ENCODE data around the gene FGF12. TPM values are rescaled to one million over a fixed set of nuclear protein-coding genes. Genes with fewer than 3 reads are reported as not detected.

Gene FGF12
- total RNA-seq, 2 donors from 2014 or later = 245 to 291 TPM

DNA sequence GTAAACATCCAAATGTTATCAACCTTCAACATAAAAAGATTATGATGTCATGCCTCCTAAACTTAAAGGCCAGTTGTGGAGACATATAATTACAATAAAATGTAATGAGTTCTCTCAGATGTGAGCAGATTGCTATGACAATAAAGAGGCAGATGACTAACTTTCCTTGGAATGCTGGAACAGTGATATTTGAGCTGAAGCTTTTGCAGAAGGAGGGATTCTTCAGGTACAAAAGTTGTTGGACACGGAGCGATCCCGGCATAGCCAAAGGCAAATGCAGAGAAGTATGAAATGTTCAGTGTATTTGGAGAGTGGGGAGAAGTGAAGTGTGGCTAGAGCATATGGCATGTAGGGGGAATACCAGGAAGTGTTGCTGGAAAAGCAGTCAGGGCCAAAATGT lies 520.1 kb downstream of the FGF12 start:
- ATAC-seq = no peak
- no peak for DNase-seq
- intact Hi-C loops (cut with DNase I) = no loop called here

DNA sequence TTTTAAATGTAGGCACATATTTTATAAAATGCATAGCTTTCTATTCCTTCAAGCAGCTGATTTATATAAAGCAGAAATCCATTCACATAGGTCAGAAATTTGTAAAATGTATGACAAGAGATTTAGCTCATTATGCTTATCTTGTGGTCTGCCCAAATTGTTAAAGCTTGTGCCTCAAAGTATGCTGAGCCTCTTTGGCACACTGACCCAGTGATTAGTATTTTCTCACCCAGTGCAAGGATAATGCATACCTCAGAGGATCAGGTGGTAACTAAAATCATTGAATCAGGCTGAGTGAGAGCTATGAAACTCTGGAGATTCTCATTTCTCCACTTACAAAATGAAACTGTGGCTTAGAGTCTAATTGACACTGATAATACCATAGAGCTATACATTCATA lies 533.3 kb downstream of the FGF12 start:
- ATAC-seq = no peak
- intact Hi-C loops (cut with DNase I) = no loop called here
- DNase-seq = no peak

DNA sequence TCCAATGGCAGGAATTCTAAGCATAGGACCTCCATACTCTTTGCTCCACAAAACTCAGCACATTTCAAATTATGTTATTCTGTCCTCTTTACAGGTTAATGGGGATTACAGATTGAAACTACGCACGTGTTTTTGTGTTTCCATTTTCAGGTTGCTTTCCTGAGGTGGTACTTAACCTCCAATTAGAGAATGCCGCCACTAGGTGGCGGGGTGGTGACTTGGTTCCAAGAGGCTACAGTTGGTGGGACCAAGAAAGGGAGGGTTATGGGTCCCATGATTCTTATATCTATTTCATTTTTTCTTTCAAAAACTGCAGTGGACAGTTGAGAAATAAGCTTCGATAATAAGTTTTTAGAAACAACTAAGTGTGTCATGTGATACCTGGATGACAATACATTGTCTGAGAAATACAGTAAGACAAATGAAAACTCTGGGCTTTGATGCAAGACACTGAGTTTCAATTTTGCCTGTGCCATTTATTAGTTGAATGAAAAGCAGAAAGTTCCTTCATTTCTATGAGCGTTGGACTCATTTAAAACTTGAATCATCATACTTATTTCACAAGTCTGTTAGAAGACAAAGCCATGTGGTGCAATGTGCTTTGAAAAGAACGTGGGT lies 539.0 kb downstream of the FGF12 start:
- intact Hi-C loops (cut with DNase I) = loop anchor here in 1 of 2 donors (5.0 kb wide), 1 partner anchor 244 kb away; no protein-coding TSS in a partner anchor
- ATAC-seq (peak; percentile 59), DNase-seq (peak; percentile 60)

- intact Hi-C loops (cut with DNase I) = loop anchor here in 1 of 2 donors (5.0 kb wide), 1 partner anchor 245 kb away; no protein-coding TSS in a partner anchor
- no peak for ATAC-seq
- no peak for DNase-seq
Measured at GRCh38 chr3:192187485-192188051, 539.8 kb downstream of the FGF12 start.

- DNase-seq = no peak
- no peak for ATAC-seq
- intact Hi-C loops (cut with DNase I) = loop anchor here in 1 of 2 donors (5.0 kb wide), 1 partner anchor 246 kb away; no protein-coding TSS in a partner anchor
Measured at GRCh38 chr3:192186498-192186897, 540.8 kb downstream of the FGF12 start.

DNA sequence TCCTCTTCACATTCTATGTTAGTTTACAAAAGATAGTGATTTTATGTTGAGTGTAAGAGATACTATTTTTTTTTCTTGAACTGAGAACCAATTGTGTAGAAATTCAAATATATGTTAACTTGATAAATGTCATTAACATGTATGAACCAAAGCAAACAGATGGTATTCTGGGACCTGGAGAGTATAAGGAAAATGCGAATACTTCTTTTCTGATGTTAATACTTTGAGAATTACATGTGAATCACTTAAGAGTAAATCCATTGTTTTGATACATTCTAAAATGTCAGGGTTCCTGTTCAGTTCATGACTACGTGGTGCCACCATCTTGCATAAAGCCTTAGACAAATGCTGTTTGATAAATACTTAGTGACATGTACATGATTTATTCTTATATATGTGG lies 541.3 kb downstream of the FGF12 start:
- no peak for ATAC-seq
- intact Hi-C loops (cut with DNase I) = loop anchor here in 1 of 2 donors (5.0 kb wide), 1 partner anchor 246 kb away; no protein-coding TSS in a partner anchor
- DNase-seq = no peak

DNA sequence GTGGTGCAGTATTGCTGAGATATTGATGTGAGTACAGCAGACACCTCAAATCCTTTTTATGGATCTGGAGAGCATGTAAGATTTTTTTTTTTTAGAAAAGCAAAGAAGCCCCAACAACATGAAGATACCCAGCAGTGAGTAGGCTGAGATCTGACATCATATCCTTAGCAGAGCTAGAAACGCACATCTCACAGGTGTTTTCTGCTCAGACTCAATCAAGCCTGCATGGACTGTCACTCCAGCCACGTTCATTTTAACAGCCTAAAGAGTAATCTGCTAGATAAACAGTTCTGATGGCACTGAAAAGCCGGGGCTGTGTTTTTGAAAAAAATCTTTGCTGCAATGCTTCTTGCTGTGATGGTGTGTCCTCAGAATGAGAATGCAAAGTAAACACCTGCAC lies 544.2 kb downstream of the FGF12 start:
- intact Hi-C loops (cut with DNase I) = no loop called here
- ATAC-seq (no peak), DNase-seq (no peak)

GRCh38 chr3:192181151-192181550 lies 546.2 kb downstream of the FGF12 start:
- intact Hi-C loops (cut with DNase I) = no loop called here
- DNase-seq (no peak), ATAC-seq (no peak)

DNA sequence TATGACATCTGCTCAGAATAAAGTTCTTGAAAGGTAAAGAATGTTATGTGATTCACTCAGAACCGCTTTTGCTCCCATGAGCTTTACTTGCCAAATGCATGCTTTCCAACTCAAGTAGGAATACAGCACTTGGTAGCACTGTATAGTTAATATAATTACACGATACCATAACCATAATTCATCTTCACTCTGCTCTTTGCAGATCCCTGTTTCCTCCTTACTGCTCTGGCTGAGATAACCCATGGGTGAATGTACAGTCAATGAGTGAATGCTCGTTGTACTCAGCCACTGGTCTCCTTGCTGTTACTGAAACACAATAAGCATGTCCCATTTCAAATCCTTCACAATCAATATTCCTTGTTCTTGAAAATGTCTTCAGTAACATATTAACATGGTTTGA lies 550.0 kb downstream of the FGF12 start:
- intact Hi-C loops (cut with DNase I) = no loop called here
- ATAC-seq (no peak), DNase-seq (no peak)

DNA sequence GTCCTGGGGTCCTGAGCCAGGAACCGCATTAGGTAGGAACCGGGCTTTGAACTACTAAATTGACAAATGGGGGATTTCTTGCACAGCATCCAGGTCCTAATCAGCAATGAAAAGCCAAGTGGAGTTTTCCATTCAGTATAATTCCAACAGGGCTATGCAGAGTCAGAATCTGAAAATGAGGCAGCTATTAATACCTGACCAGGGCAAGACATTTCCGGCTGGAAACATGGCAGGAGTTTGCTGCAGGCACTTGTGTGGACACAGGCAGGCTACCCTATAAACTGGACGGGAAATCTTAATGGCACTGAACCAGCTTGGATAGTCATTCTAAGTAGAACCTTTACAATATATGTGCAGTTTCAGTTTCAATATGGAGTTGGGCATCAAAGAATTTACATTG lies 553.1 kb downstream of the FGF12 start:
- intact Hi-C loops (cut with DNase I) = no loop called here
- DNase-seq (no peak), ATAC-seq (no peak)

DNA sequence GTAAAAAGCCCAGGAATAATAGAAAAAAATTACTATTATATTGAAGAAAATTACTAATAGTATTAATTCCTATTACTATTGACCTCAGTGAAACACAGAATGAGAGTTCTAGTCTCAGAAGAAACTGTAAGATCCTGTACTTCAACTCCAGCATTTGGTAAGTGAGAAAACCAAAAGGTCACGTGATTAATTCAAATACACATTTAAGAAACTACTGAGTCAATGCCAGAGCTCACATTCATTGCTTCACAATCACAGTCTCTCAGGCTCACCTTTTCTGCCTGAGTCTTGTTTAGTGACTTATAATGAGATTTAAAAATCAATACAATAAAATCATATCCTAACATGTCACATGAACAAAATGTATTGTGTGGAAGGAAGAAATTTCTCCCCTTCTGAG lies 556.1 kb downstream of the FGF12 start:
- intact Hi-C loops (cut with DNase I) = no loop called here
- DNase-seq (no peak), ATAC-seq (no peak)

DNA sequence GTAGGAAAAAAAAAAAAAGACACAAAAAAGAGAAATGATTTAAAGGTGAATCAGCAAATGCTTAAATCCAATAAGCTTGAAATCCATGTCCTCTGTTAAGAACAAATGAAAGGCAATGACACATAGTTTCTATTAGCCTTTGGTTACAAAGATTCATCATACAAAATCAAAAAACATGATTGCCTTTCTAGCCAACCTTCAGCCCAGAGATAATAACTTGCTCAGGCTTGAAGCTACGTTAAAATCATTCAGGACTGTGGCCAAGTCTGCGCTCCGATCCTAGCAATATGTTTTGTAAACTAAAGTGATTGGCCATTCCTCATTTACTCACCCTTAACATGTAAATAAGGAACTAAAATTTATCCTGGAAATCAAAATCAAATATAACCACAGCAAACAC lies 556.7 kb downstream of the FGF12 start:
- DNase-seq (no peak), ATAC-seq (no peak)
- intact Hi-C loops (cut with DNase I) = no loop called here

DNA sequence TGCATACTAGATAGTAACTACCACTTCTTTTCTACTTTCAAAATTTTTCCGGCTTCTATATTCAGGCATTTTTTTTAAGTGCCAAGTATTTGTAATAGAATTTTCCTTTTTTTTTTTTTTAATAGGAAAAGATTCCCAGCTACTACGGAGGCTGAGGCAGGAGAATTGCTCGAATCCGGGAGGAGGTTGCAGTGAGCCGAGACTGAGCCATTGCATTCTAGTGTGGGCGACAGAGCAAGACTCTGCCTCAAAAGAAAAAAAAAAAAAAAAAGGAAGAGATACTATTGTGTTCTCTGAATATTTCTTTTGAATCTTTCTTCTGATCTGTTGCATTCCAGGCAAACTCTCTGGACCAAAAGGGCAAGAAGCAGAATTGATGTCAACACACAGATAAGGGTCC lies 557.3 kb downstream of the FGF12 start:
- ATAC-seq (no peak), DNase-seq (no peak)
- intact Hi-C loops (cut with DNase I) = no loop called here

DNA sequence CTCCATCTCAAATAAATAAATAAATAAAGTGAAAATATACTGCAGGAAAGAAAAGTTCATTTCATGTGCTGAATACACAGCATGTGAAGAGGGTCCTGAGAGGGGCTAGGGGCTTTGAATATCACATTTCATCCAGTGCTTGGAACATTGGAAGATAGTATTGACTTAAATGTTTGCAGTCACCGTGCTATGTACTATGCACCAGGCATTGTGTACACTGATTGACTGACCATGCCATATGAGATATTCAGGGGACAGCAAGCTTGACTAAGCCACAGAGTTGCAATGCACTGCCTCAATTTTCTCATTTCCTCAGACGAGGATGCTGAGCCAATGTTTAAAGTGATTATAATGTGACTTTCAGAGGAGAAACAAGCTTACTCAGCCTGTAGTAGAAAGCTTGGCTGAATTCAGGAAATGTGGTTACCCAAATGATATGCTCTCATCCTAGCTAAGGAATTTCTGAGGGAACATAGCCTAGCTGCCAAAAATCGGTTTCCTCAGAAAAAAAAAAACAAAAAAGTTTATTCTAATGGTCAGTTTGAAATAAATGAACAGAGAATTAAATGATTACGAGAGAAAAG lies 557.9 kb downstream of the FGF12 start:
- DNase-seq (no peak), ATAC-seq (peak; percentile 34 to 38)
- intact Hi-C loops (cut with DNase I) = no loop called here

- intact Hi-C loops (cut with DNase I) = no loop called here
- ATAC-seq (no peak), DNase-seq (no peak)
Measured at GRCh38 chr3:192168202-192168601, 559.1 kb downstream of the FGF12 start.

- no peak for ATAC-seq
Measured at GRCh38 chr3:192165552-192165951, 561.8 kb downstream of the FGF12 start.

GRCh38 chr3:192161661-192162060 lies 565.7 kb downstream of the FGF12 start:
- intact Hi-C loops (cut with DNase I) = no loop called here
- no peak for DNase-seq
- ATAC-seq = no peak

More at GRCh38 chr3:192165552-192165951, 561.8 kb downstream of the FGF12 start:
- intact Hi-C loops (cut with DNase I) = no loop called here
- no peak for DNase-seq

GRCh38 chr3:192156382-192156781 lies 571.0 kb downstream of the FGF12 start:
- intact Hi-C loops (cut with DNase I) = no loop called here
- no peak for ATAC-seq
- DNase-seq = no peak

GRCh38 chr3:192155194-192155593 lies 572.1 kb downstream of the FGF12 start:
- no peak for DNase-seq
- no peak for ATAC-seq
- intact Hi-C loops (cut with DNase I) = no loop called here

GRCh38 chr3:192133271-192133670 lies 594.1 kb downstream of the FGF12 start:
- DNase-seq (no peak), ATAC-seq (no peak)
- intact Hi-C loops (cut with DNase I) = loop anchor here (5.0 to 10.0 kb wide), 3 partner anchors 289 to 716 kb away; no protein-coding TSS in a partner anchor

Data from left cardiac atrium (tissue), 4 donors.